ENCODE results near the gene GINS2. TPM values are rescaled to one million over a fixed set of nuclear protein-coding genes. Genes with fewer than 3 reads are reported as not detected.

The GINS2 gene
- total RNA-seq, 1 experiment from 2014 or later = 53.3 TPM

- Histone ChIP-seq H3K79me2 (ENCODE audit: insufficient read depth, low read length) (peaks cover 30% of the 10 kb centered on the region), H3K9ac (ENCODE audit: low read length) (no peak overlapping the region), H3K9me2 (ENCODE audit: insufficient read depth) (no peaks in the 10 kb centered on the region), H3K4me3 (replicated peaks in 1 of 2; ENCODE audit: low read depth in 1 of 2, low read length in 2 of 2) (no peak overlapping the region), H3K27me3 (ENCODE audit: insufficient read depth, low read length) (no peaks in the 10 kb centered on the region), H4K20me1 (ENCODE audit: insufficient read depth) (no peaks in the 10 kb centered on the region; the same call in 1 of the 2 replicates), H3K4me2 (ENCODE audit: low read length) (no peak overlapping the region), H3K27ac (ENCODE audit: low read depth, low read length) (no peak overlapping the region), H2AFZ (ENCODE audit: low read depth, low read length, poor library complexity, severe bottlenecking) (no peak overlapping the region), H3K4me1 (ENCODE audit: control insufficient read depth in 1 of 2, insufficient read depth in 2 of 2, low read length in 2 of 2) (peaks cover 14 to 24% of the 10 kb centered on the region in 2 experiments), H3K36me3 (ENCODE audit: control insufficient read depth in 1 of 2, insufficient read depth in 2 of 2, low read length in 2 of 2) (peaks cover 5 to 9% of the 10 kb centered on the region in 2 experiments; a peak in 1 of 4 replicates), H3K9me3 (ENCODE audit: control insufficient read depth in 1 of 2, insufficient read depth in 1 of 2, low read depth in 1 of 2, low read length in 2 of 2) (no peaks in the 10 kb centered on the region)
- intact Hi-C loops (cut with micrococcal nuclease) = no loop called here
- ATAC-seq (no peak), DNase-seq (ENCODE audit: low read depth, low spot score) (no peak)
- TF ChIP-seq SIN3A (IDR thresholded peaks at IDR 0.05; ENCODE audit: low read depth) = no peak
- no peak for TF ChIP-seq EZH2 (IDR thresholded peaks at IDR 0.05)
- TF ChIP-seq REST (IDR thresholded peaks at IDR 0.05; ENCODE audit: low read depth) = no peak
- no peak for TF ChIP-seq CTCF (IDR thresholded peaks at IDR 0.05 in 2 of 3, conservative IDR thresholded peaks at IDR 0.05 in 1 of 3; ENCODE audit: borderline replicate concordance in 1 of 3, insufficient read depth in 1 of 3, low read depth in 2 of 3, low read length in 2 of 3)
- no peak for TF ChIP-seq JUND (IDR thresholded peaks at IDR 0.05)
- no peak for TF ChIP-seq ZNF274 (IDR thresholded peaks at IDR 0.05; ENCODE audit: low read depth, low read length)
- TF ChIP-seq ZFX (IDR thresholded peaks at IDR 0.05) = no peak
- TF ChIP-seq CEBPB (IDR thresholded peaks at IDR 0.05; ENCODE audit: low read depth) = no peak
- TF ChIP-seq EGR1 (IDR thresholded peaks at IDR 0.05; ENCODE audit: low read depth) = no peak
- TF ChIP-seq TCF7L2 (IDR thresholded peaks at IDR 0.05; ENCODE audit: borderline replicate concordance, extremely low read depth, insufficient read depth, insufficient read length) = no peak
- TF ChIP-seq FOSL1 (IDR thresholded peaks at IDR 0.05; ENCODE audit: low read depth) = no peak
- no peak for TF ChIP-seq CBX3 (IDR thresholded peaks at IDR 0.05; ENCODE audit: low read depth)
- no peak for TF ChIP-seq SRF (IDR thresholded peaks at IDR 0.05; ENCODE audit: low read depth)
- TF ChIP-seq ZBTB33 (IDR thresholded peaks at IDR 0.05; ENCODE audit: extremely low read depth, insufficient replicate concordance, low read length) = no peak
- no peak for TF ChIP-seq EZH2phosphoT487 (IDR thresholded peaks at IDR 0.05; ENCODE audit: borderline replicate concordance)
- BruUV-seq (replicated peaks) = no TSS peak
- ChIA-PET POLR2A (no interaction called here), RAD21 (ENCODE audit: low non-redundant PET in 1 of 2, low total read pairs in 2 of 2, uncharacterized antibody in 2 of 2, unreplicated experiment in 2 of 2) (interaction anchor here in 1 of 2 experiments (0.6 kb wide), 1 partner anchor 959 kb away, joined by 4 read pairs; no protein-coding TSS in a partner anchor), CTCF (no interaction called here)
Measured at GRCh38 chr16:85690469-85691064, 1.8 kb upstream of the GINS2 start.
